ENCODE measurements around the gene RAMP1. TPM values are rescaled to one million over a fixed set of nuclear protein-coding genes. Genes with fewer than 3 reads are reported as not detected.
A peak's percentile ranks its signal among the peaks of the same experiment; 100 is the strongest.

Gene RAMP1
- total and polyA plus RNA-seq, 9 donors = 1.8 to 62.5 (median 29.4) TPM

- peak; percentile 81 to 93 (median 91) for DNase-seq
- H3K27me3 ChIP-seq = no peaks in the 10 kb centered on the region
- WGBS, 3 donors = 34 to 49% (median 42%) methylated on average over 24 to 26 of the region's 26 CpGs
- intact Hi-C loops (cut with DNase I) = no loop called here
- peaks cover 18% of the 10 kb centered on the region for H3K4me1 ChIP-seq (ENCODE audit: insufficient read depth)
- H3K36me3 ChIP-seq = no peaks in the 10 kb centered on the region
- no peak for TF ChIP-seq EP300 (IDR thresholded peaks at IDR 0.05)
- peak in 2 of 3 donors; percentile 26 to 31 for TF ChIP-seq CTCF (IDR thresholded peaks at IDR 0.05)
- peak overlapping the region; percentile 90 to 95 for H3K27ac ChIP-seq
- no peaks in the 10 kb centered on the region for H3K9me3 ChIP-seq
- H3K4me3 ChIP-seq = no peak overlapping the region
Measured at GRCh38 chr2:237885931-237886684, 26.7 kb downstream of the RAMP1 start.

GRCh38 chr2:237886685-237887481, 27.5 kb downstream of the RAMP1 start:
- TF ChIP-seq POLR2A (IDR thresholded peaks at IDR 0.05) = no peak
- no peak for TF ChIP-seq CTCF (IDR thresholded peaks at IDR 0.05)
- TF ChIP-seq EP300 (IDR thresholded peaks at IDR 0.05) = peak; percentile 97
- no peaks in the 10 kb centered on the region for H3K27me3 ChIP-seq
- intact Hi-C loops (cut with DNase I) = no loop called here
- H3K9me3 ChIP-seq = no peaks in the 10 kb centered on the region
- DNase-seq = peak; percentile 84 to 95 (median 93)
- H3K36me3 ChIP-seq = no peaks in the 10 kb centered on the region
- H3K4me3 ChIP-seq = no peak overlapping the region
- 37 to 52% (median 48%) methylated on average over 23 of the region's 23 CpGs for WGBS, 3 donors
- peaks cover 18% of the 10 kb centered on the region for H3K4me1 ChIP-seq (ENCODE audit: insufficient read depth)
- peak overlapping the region; percentile 90 to 95 for H3K27ac ChIP-seq

- Histone ChIP-seq H3K9me3 (no peaks in the 10 kb centered on the region), H3K27me3 (no peaks in the 10 kb centered on the region), H3K36me3 (no peaks in the 10 kb centered on the region), H3K4me1 (ENCODE audit: insufficient read depth) (peaks cover 18% of the 10 kb centered on the region), H3K27ac (peak overlapping the region; percentile 90 to 95), H3K4me3 (no peak overlapping the region)
- DNase-seq = no peak
- WGBS, 3 donors = 11 to 26% (median 17%) methylated on average over 2 of the region's 2 CpGs
- intact Hi-C loops (cut with DNase I) = no loop called here
- no peak for TF ChIP-seq EP300 (IDR thresholded peaks at IDR 0.05)
- peak; percentile 14 for TF ChIP-seq POLR2A (IDR thresholded peaks at IDR 0.05)
- TF ChIP-seq CTCF (IDR thresholded peaks at IDR 0.05) = no peak
Measured at GRCh38 chr2:237888389-237888788, 29.0 kb downstream of the RAMP1 start.

- H3K27ac ChIP-seq = peak overlapping the region; percentile 90 to 95
- H3K36me3 ChIP-seq = no peaks in the 10 kb centered on the region
- intact Hi-C loops (cut with DNase I) = no loop called here
- H3K9me3 ChIP-seq = no peaks in the 10 kb centered on the region
- H3K4me3 ChIP-seq = no peak overlapping the region
- no peak for DNase-seq
- peaks cover 18% of the 10 kb centered on the region for H3K4me1 ChIP-seq (ENCODE audit: insufficient read depth)
- WGBS, 3 donors = 83 to 93% (median 84%) methylated on average over 8 of the region's 8 CpGs
- no peak for TF ChIP-seq POLR2A (IDR thresholded peaks at IDR 0.05)
- TF ChIP-seq CTCF (IDR thresholded peaks at IDR 0.05) = no peak
- no peak for TF ChIP-seq EP300 (IDR thresholded peaks at IDR 0.05)
- H3K27me3 ChIP-seq = no peaks in the 10 kb centered on the region
Measured at GRCh38 chr2:237889016-237889415, 29.6 kb downstream of the RAMP1 start.
